Stimulated activated CD4-positive, alpha-beta T cell treated with anti-CD3 and anti-CD28 coated beads, Interleukin-12 subunit alpha, Interleukin-12 subunit beta, amount 100 ng/mL, for 4 hours (primary cell): Measurements from ENCODE around the gene FLT1.

ENCODE experiments used
- DNase-seq: peaks from one replicate; pipeline ENCODE4 v3.0.0-alpha.2; 2020

FLT1 gene

GRCh38 chr13:28457521-28457920 lies 37.4 kb downstream of the FLT1 start:
- DNase-seq: no peak

GRCh38 chr13:28455580-28456194 lies 39.2 kb downstream of the FLT1 start:
- DNase-seq: no peak

DNA sequence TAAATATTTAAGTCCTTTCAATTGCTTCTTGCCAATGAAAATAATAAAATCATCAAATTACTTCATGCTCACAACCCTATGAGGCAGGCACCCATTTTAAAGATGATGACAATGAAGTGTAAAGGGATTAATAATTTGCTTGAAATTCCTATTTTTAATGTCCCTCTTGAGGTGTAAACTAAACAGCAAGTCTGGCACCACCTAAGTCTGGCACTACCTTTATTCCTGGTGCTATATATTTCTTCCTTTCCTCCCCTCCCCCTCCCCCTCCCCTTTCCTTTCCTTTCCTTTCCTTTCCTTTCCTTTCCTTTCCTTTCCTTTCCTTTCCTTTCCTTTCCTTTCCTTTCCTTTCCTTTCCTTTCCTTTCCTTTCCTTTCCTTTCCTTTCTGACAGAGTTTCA lies 42.2 kb downstream of the FLT1 start:
- DNase-seq: no peak

DNA sequence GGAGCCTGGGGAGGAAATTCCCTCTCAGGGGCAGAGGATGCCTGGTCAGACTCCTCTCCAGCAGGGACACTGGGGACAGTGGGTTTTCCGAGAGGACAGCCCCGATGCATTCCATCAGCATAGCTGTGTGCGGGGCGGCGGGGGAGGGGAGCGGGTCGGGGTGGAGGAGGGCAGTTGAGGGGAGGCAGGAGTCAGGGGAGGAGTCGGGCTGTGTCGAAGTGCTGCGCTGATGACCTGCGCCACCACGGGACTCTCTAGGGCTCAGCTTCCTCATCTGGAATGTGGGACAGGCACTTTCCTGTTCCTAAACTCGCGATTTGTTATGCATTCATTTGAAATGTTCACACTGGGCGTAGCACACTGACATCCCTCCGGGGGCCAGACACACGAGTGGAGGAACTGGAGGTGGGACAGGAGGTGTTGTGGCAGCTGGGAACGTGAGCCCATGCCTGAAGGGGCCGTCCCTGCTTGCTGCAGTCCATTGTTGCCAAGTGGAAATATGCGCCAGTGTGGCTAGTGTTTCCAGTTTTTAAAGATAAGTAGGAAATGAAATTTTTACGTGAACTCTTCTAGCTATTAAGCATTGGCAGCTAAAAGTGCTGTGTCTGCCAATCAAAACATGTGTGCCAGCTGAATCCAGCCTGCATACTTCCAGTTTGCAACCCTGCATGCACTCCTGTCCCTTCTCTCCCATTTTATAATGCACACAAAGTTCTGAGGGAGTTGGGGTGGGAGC lies 43.3 kb downstream of the FLT1 start:
- no peak for DNase-seq

- DNase-seq: no peak
Observed at GRCh38 chr13:28449826-28450773, 44.8 kb downstream of the FLT1 start.

DNA sequence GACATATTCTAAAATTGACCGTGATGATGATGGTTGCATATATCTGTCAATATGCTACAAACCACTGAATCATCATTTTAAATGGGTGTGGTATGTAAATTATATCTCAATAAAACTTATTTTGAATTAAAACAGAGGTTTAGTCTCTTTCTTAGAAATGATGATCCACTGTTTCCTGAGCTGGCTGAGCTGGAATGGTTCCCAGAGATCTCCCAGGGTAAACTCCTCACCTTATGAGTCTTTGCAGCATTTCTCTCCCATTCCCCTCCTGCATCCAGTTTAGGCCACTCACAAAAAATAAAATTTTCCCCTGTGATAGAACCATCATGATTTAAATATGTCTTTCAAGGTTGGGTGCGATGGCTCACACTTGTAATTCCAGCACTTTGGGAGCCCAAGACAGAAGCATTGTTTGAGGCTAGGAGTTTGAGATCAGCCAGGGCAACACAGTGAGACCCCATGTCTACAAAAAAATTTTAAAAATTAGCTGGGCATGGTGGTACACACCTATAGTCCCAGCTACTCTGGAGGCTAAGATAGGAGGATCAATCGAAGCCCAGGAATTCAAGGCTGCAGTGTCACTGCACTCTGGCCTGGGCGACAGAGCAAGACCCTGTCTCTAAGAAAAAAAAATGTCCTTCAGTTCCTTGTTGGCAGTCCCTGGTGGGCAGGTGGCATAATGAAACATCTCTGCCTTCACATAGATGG lies 46.1 kb downstream of the FLT1 start:
- no peak for DNase-seq

DNA sequence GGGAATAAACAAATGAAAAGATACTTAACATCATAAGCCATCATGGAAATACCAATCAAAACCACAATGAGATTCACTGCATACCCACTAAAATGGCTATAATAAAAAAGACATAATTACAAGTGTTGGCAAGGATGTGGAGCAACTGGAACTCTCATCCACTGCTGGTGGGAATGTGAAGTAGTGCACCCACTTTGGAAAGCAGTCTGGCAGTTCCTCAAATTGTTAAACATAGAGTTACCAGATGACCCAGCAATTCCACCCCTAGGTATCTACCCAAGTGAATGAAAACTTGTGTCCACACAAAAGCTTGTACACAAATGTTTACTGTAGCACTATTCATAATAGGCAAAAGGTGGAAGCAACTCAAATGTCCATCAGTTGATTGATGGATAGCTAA lies 46.9 kb downstream of the FLT1 start:
- no peak for DNase-seq

GRCh38 chr13:28447206-28447605 lies 47.7 kb downstream of the FLT1 start:
- DNase-seq: no peak

- no peak for DNase-seq
Observed at GRCh38 chr13:28442839-28443238, 52.1 kb downstream of the FLT1 start.

DNA sequence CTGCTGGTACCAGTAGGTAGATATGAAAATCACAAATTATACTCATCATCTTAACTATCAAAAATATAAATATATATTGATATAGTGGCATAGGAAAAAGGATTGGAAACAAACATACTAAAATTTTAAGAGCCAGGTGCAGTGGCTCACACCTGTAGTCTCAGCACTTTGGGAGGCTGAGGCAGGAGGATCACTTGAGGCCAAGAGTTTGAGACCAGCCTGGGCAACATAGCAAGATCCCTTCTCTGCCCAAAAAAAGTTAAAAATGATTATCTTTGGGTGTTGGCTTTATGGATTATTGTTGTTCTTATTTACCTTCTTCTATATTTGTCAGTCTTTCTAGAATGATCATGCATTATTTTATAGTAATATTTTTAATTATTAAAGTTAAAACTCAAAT lies 53.4 kb downstream of the FLT1 start:
- no peak for DNase-seq

GRCh38 chr13:28440774-28441504 lies 54.0 kb downstream of the FLT1 start:
- DNase-seq: no peak

DNA sequence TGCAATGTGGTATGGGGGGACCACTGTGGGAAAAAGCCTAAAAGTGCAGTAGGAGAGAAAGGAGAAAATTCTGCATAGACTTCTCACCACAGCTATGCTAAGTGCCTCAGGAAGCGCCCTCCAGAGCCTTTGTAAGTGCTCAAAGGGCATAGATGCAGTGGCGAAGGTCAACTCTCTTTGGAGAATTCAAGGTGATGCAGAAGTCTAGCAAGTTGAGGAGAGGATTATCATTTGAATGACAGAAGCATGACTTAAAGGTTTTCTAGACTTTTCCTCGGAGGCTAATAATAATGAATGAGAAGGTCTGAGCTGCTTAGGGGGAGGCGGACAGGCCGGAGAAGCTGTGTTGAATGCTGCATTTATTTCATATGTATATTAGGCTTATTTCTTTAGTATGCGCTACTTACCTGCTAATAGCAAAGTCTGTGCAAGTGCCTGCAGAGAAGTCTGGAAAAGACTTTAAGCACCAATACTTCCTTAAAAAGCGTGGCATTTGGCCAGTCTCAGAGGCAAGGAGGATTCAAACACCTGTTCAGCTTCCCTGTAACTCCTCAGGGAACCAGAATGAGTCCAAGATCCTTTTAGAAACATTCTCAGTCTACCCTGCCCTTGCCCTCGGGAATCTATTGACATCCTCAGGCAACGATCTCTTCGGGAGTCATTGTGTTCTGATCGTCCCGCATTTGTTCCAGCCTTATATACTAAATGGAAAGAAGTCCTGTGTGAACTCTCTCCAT lies 56.2 kb downstream of the FLT1 start:
- DNase-seq: no peak

- no peak for DNase-seq
Observed at GRCh38 chr13:28438067-28438466, 56.9 kb downstream of the FLT1 start.

GRCh38 chr13:28435917-28436316 lies 59.0 kb downstream of the FLT1 start:
- no peak for DNase-seq

DNA sequence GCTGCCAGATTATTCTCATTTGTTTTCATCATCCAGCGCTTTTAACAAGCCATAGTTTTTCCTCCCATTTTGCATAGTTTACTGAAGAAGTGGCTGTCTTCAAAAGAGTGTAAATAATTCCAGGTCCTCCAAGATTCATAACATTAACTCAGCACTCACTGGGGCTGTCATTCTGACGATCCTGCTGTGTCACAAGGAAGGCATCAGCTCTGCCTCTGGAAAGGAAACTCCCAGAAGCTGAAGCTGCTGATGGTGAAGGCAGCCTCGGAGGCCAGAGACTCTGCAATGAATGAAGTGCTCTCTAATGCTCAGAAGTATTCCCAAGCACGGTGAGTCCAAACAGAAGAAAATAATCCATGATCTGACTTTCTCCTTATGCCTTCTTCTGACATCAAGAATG lies 60.0 kb downstream of the FLT1 start:
- DNase-seq: no peak

GRCh38 chr13:28432816-28433560 lies 61.9 kb downstream of the FLT1 start:
- no peak for DNase-seq

GRCh38 chr13:28429685-28430290 lies 65.1 kb downstream of the FLT1 start:
- no peak for DNase-seq

GRCh38 chr13:28429096-28429495 lies 65.8 kb downstream of the FLT1 start:
- no peak for DNase-seq

DNA sequence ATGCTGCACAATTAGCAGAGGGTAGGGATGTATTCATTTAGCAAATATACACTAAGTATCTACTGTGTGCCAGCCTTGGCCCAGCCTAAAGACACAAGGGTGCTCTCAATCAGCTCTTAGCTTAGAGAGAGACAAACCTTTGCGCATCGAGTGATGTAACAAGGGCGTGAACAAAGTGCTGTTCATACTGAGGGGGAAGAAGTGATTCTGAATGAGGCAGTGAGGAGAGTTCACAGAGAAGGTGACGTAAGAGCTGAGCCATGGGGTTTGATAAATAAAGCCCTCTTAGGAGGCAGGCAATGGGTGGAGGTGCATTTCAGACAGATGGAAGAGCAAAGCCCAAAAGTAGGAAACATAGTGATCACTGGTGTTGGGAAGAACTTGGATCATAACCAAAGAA lies 68.5 kb downstream of the FLT1 start:
- DNase-seq: no peak

DNA sequence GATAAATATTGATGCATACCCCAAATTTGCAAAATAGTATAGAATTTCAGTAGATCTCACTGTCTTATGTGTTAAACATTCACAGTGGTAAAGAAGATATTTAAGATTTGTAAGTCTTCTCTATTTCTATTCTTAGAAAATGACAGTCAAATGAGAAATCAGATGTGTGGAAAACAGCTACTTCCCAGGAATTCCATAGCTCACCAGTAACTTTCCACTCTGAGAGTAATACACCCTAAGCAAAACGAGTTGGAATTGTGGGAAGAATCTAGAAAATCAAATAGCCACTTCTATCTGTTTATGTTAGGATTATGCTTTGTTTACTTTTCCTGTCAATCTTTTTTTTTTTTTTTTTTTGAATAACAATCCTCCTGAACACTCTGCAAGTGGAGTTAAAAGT lies 69.1 kb downstream of the FLT1 start:
- no peak for DNase-seq
